ENCODE measurements around the gene PCSK9.

GRCh38 chr1:55061706-55062321 is 22.5 kb downstream of the PCSK9 start:
- no peak for TF ChIP-seq EZH2 (IDR thresholded peaks at IDR 0.05; ENCODE audit: borderline replicate concordance, low read depth, low read length, poor library complexity, severe bottlenecking)
- no peak for TF ChIP-seq CTCF (conservative IDR thresholded peaks at IDR 0.05; ENCODE audit: low read depth, low read length)

Measured in A673 (cell line).